Ammon's horn (tissue), 1 donor: ENCODE results near the gene CCDC134.
"Not testable (repeated sequence)": the region's sequence is repeated elsewhere in the genome, so short reads cannot be mapped to it uniquely, and the experiment has no call there.

ENCODE experiments used
- DNase-seq: peaks from one replicate; pipeline ENCODE4 v3.0.0-alpha.2; 2016; ENCODE audit warnings: low spot score

Gene CCDC134

DNA sequence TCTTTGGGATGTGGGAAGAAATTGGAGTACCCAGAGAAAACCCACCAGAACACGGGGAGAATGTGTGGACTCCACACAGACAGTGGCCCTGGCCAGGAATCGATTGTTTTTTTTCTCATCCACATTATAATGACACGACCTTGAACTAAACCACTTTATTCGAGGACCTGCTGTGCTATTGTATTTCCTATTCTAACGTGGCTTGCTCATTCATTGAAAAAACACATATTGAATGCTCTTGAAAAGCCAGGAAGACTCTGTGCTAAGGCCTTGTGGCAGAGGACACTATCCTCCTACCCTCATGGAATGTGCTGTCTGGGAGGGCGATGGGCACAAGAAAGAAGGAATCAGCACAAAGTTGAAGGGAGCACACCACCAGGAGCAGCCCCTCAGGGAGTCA lies 23.3 kb downstream of the CCDC134 start:
- no peak for DNase-seq

DNA sequence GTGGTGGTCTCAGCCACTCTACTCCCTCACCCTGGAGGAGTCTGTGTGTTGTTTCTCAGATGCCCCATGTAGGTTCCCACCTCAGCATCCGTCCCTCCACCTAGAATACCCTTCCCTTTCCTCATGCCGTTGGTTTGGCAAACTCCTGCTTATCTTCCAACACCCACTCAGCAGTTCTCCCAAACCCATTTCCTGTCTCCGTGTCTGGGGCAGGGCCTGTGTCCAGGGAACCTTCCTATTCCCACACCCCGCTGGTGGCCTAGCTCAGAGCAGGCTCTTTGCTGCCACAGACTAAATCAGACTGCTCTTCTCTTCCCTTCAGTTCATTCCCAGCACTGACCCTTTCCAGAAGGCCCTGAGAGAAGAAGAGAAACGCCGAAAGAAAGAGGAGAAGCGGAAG lies 24.9 kb downstream of the CCDC134 start:
- DNase-seq = no peak

DNA sequence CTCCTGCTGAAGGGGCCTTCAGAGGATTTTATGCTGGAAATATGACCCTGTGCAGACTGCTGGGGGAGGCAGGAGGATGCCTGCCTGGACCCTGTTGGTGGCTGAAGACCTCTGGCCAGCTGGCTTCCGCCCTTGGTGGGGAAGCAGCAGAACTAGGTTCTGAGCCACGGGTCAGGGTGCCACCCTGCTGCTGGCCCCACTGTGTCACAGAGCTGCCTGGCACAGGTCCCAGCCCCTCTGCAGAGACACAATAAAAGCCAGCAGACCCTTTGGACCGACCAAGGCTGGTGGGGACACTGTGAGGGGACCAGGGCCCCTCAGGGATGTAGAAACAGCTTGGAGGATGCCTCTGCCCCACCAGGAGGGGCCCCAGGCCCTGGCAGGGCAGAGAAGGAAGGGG lies 25.5 kb downstream of the CCDC134 start:
- DNase-seq = no peak

DNA sequence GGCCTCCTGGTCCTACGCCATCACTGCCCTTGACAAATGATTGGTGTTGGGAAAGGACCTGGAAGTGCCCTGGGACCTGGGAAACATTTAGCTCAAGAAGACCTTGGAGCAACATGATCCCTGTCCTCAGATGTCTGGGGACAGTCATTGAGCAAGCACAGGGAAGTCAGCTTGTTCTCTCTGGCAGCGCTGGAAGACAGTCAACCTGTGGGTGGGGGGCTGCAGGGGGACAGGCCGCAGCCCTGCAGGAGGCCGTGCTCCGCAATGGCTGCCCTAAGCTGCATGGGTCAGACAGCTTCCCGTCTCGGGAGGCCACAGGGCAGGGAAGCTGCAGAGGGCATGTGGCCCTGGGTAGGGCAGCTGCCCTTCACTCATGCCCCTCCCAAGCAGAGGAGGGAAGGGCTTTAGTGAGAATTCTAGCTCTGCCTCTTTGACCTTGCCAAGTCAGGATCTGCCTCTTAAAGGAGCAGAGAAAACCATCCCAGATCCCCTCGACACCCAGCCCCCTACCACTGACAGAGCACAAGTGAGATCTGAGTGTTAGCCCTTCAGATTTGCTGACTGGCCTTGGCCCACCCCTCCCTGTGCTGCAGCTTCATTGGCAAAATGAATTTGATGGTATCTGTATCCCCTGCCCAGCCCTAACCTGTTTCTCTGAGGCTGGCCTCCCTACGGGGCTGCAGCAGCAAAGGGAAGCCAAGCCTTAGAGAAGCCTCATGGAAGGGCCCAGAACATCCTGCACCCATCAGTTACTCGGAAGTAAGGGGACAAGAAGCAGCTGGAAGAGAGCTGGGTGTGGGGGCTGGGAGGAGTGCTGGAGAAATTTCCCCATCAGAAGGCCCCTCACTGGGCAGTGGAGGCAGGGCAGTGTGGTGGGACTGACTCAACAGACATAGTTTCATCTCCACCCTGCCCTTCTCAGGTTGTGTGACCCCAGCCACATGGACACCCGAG lies 26.2 kb downstream of the CCDC134 start:
- no peak for DNase-seq

DNA sequence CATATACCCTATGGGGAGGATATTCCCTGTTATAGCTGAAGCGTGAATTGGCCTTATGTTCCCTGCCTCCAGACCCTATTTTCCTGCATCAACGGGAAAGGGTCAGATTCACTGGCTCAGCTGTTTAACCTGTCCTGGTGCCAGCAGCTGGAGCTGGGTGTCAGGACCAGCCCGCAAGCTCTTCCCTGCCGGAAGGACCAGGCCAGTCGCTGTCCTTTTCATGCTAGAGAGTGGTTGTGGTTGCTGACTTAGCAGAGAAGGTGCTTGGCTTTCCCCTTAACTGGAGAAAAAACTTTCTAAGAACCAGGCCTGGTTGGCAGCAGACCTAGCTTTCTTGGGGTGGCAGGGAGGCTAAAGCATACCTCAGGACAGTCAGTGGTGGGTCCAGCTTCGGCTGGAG lies 27.2 kb downstream of the CCDC134 start:
- DNase-seq = no peak

DNA sequence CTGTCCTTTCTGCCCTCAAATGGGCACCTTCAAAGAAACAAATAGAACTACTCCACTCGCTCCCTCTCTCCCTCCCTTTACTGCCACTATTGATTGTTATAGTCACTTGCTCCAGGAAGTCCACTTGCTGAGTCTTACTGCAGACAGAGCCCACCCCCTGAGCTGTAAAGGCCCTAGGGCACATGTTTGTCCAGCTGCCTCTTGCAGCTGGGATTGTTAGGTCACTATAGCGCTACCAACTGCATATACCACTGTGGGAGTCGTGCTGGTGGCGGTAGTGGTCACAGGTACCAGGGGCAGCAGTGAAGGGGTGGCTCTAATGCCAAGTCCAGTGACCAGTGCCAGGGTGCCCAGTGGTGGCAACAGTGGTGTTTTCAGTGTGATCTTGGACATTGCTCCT lies 28.0 kb downstream of the CCDC134 start:
- no peak for DNase-seq

DNA sequence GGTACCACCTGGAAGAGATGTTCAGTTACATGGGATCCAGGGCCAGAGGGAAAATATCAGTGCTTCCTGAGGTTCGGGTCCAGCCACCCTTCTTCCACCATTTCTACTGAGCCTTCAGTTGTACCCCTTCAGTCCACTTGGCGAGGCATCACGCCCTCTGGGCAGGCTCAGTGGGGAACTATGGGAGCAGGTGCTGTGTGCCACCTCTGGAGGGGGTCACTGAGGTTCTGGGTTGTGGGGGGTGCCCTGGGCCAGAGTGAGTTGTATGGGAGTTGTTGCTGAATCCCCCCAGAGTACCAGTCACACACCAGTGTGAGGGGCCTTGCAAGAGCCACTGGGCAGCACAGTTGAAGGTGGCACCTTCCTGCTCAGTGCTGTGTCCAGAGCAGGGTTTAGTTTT lies 29.7 kb downstream of the CCDC134 start:
- no peak for DNase-seq

DNA sequence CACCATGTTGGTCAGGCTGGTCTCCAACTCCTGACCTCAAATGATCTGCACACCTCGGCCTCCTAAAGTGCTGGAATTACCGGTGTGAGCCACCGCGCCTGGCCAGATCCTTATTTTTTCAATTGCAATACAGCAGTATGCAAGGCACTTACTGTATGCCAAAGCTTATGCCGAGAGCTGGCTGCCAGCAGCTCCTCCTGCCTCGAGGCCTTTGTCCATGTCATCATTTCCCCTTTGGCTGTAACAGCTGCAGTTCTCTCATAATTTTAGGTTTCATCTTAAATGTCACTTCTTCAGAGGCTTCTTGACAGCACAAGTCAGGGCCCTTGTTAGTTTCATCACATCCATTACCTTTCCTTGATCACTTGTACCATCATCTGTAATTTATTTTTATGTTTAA lies 30.9 kb downstream of the CCDC134 start:
- no peak for DNase-seq

DNA sequence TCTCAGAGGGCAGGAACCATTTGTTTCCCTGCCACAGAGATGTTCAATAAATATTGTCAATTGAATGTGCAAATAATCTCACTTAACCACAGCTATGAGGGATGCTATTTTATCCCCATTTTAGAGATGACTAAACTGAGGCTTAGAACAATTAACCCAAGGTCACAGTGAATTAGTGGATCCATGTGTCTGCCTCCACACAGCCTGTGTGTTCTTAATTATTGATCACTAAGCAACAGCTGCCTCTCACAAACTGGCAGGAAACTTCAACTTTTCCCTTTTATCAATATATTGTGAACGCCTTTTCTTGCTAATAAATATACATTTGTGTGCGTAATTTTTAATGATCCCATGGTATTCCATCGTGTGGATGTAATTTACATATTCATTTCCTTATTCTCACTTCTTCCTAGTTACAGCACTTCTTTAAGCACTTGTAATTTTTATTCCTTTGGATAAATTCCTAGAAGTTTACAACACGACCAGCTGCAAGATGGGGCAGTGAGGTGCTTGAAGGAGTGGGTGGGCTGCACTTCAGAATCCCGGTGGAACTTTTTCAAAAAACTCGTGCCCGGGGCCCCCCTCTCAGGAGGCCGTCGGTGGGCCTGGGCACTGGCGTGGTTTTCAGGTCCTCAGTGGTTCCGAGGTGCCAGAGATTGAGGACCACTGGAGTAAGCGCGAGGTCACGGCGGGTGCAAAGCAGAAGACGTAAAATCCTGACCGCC lies 31.5 kb downstream of the CCDC134 start:
- no peak for DNase-seq

DNA sequence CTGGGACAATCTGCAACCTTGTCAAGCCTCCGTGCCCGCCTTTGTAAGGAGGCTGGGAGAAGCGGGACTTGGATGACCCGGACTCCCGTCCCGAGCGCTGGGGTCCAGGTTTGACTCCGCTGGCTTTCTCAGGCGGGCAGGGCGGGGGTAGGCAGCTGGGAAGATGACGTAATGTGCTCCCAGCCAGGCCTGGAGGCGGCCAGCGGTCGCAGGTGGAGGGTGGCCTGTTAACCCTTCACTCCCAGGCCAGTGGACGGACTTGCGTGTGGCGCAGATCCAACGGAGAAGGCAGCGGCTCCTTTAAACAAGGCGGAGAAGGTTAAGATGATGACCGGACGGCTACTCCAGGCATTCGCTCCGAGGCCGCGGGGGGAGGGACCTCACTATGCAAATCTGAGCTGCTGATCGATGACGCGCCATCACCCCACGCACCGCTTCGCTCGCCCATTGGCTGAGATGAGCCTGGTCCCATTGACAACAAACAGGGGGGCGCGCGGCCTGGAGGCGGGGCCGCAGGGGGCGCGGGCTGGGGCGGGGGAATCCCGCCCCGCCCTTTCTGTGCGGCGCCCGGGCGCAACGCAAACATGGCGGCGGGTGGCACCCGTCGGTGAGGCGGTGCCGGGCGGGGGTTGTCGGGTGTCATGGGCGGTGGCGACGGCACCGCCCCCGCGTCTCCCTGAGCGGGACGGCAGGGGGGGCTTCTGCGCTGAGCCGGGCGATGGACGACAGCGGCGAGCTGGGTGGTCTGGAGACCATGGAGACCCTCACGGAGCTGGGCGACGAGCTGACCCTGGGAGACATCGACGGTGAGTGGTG lies 32.3 kb downstream of the CCDC134 start, which contains the start of gene SREBF2:
Gene SREBF2, plus strand, starts transcription at position 553 of the 816 bp plus-strand sequence. Its CDS starts 166 bp downstream, at position 719.
- peak; percentile 100 for DNase-seq

DNA sequence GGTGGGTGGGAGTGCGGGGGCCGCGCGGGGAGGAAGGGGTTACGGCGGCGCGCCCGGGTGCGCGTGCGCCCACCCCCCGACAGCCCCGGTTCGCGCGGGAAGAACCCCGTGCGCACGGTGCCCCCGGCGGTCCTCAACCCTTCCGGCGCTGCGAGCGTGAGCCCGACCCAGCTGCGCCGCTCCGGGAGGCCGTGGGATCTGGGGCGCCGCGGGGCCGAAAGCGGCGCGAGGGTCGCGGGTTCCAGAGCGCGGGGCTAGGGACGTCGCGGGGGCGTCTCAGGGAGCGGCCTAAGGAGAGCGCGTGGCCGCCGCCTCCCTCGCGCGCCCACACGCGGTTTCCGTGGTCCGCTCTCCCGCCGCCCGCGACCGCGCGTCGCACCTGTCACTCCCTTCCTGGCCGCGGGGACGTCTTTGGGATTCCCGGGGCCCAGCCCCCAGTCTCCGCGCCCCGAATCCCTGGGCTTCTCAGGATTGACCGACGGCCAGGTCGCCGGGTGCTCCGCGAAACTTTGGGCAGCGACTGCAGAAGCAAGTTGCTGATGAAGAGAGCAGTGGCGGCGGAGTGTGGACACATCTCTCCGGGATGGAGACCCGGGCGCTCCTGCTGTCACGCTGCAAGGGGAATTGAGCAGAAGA lies 33.0 kb downstream of the CCDC134 start:
- peak; percentile 45 for DNase-seq

DNA sequence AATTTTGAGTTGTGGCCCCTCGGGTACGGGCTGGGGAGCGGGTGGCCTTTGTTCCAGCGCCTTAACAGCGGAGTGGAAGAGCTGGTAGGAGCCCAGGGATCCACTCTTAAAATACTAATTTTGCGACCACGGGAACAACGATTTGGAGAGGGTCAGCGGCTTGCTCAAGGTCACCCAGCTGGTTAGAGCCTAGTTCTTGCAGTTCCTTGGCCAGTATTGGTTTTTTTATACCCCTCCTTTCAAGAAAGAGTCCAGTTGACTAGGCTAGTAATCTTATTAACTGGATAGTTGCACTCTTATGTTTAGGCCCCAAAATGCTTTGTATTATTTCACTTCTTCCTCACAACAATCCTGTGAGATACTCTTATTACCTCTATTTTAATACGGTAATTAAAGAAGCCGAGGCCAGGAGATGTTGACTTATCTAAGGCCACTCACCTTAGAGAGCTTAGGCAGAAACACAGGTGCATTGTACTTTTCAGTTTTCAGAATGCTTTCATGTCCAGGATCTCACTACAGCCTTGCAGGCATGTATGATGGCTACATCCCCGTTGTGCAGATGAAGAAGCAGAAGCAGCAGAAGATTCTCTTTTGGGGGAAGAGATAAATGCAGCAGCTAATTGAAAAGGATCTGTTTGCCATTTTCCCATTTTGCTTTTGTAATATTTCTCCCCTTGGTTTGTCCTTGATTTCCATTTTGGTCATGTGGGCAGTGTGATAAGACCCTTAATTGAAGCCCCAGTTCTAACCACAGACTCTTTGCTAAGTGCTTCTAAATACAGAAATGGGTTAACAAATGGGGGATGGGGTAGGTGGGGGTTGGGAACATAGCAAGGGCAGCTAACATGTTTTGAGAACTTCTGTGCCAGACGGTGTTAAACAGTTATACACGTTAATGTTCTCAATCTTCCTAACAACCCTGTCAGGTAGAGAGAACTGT lies 33.8 kb downstream of the CCDC134 start:
- no peak for DNase-seq

DNA sequence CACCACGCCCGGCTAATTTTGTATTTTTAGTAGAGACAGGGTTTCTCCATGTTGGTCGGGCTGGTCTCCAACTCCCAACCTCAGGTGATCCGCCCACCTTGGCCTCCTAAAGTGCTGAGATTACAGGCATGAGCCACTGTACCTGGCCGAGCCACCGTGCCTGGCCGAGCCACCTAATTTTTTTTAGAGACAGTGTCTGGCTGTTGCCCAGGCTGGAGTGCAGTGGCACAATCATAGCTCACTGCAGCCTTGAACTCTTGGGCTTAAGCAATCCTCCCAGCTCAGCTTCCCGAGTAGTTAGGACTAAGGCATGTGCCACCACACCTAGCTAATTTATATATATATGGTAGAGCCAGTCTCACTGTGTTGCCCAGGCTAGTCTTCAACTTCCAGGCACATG lies 35.0 kb downstream of the CCDC134 start:
- not testable (repeated sequence) for DNase-seq

DNA sequence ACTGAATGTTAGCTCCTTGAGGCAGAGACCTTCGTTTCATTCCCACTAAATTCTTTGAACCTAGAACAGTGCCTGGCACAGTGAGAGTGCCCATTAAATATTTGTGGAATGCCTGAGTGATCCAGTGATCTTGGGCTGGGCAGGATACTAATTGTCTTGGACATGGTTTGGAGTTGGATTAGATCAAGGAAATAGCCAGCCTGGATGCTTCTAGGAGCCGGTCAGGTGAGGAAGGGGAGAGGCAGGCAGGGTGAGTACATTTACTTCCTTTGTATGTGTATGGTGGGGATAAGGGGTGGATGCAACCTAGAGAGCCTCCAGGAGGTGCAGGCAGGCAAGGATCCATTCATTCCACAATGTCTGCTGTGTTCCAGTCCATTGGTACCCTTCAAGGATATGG lies 36.1 kb downstream of the CCDC134 start:
- DNase-seq = no peak

DNA sequence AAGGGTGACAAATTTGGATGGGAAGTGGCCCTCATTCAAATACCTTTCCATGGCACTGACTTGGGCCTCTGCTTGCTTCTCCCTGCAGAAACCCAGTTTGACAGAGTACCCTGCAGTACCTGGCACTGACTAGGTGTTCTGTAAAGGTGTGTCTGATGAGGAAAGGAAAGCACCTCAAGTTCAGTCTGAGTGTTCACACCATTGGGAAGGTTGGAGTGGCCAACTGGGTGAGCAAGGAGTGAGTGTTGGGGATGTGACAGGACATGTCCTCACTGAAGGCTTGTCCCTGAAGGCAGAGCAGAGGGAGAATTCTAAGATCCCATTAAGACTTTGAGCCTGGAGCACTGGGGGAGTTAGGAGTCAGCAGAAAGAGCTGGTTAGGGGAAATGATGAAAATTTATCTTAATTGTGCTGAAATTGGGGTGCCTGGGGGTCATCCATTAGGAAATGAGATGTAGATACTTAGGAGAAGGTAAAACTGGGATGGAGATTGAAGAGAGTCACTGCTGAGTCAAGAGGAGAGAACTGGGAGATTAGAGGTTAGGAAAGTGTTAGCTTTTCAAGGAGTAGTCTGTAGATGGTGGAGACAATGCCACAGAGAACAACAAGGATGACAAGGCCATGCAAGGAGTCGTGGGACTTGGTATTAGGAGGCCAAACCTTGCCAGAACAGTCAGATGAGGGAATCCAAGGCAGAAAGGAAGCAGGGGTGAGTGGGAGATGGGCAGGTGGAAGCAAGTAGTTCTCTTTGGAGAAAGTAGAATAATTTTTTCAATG lies 38.6 kb downstream of the CCDC134 start:
- DNase-seq = no peak

DNA sequence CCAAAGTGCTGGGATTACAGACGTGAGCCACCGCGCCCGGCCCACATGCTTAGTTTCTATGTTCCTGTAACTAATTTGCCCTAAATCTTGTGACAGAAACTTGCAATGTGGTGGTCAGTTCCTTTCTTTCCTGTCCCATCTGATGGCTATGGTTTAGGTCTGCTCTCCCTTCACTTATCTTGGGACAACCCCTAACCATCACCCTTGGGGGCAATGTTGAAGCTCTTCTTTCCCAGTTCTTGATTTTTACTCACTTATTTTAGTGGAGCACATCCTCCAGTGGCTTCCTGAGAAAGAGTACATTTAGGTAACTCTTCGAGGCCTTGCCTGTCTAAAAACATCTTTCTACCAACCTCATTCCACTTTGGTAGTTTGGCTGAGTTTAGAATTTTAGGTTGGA lies 39.7 kb downstream of the CCDC134 start:
- no peak for DNase-seq

DNA sequence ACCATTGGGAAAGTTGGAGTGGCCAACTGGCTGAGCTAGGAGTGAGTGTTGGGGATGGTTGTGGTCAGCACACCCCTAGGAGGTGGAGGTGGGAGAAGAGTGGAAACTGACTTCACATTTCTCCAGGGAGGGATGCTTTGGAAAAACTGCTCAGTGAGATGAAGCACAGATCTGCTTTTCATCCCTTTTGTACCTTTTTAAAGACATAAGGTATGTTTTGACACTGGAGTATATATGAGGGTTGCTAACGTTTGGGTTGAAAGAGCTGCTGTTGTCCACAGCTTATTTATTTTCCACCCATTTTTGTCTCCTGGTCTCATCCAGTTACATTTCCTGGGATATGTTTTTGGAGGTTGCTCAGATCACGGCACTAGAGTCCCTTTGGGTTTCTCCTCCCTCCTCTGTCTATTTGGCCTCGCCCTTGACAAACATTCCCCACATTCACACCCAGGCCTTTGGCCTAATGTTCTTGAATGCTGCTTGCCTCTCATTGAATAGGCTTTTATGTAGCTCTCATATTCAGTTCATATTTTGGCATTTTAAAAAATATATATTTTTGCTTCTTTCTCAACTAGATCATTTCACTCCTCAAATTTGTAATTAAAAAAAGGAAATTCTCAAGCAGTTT lies 40.7 kb downstream of the CCDC134 start:
- DNase-seq = no peak

DNA sequence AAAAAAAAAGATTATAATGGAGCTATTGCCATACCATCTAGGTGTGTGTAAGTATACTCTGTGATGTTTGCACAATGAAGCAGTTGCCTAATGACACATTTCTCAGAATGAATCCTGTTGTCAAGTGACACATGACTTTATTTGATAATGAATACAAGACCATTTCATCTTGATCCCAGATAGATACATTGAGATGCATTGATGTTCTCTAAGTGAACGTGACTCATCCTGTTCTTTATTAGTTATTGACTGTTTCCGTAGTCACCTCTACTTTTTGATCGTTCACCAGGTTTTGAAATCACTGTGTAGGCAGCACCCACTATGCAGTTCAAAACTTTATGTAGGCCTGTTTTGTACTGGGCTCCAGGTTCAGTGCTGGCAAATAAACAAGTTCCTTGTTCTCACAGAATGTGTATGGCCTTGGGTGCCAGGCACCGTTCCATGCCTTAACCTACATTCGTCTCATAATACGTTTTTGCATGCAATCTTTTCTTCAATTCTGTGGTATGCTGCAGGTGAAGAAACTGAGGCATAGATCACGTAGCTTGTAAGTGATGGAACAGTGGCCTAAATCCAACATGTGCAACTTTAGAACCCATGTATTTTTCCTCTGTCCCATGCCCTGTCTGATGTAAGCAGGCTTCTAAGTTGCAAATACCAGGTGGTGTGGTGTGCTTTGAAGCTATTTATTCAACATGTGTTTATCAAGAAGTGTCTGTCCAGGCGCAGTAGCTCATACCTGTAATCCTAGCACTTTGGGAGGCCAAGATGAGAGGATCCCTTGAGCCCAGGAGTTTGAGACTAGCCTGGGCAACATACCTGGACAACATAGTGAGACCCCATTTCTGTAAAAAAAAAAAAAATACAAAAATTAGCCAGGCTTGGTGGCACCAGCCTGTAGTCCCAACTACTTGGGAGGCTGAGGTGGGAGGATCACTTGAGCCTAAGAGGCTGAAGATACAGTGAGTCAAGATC lies 42.8 kb downstream of the CCDC134 start:
- no peak for DNase-seq
